ENCODE results near the gene ERBB4. TPM values are rescaled to one million over a fixed set of nuclear protein-coding genes. Genes with fewer than 3 reads are reported as not detected.

ERBB4 gene
- total and polyA plus RNA-seq, 10 of the 15 experiments (the other 5 are each of a cell fraction or from before 2014, with no cell fraction given) = under 0.01 to 0.23 (median 0.01) TPM; not detected in 4

- TF ChIP-seq REST (IDR thresholded peaks at IDR 0.05; ENCODE audit: low read depth, low read length) (no peak), IKZF1 (conservative IDR thresholded peaks at IDR 0.05) (no peak), MEF2B (IDR thresholded peaks at IDR 0.05; ENCODE audit: partially characterized antibody, poor library complexity, severe bottlenecking) (no peak), SP1 (IDR thresholded peaks at IDR 0.05; ENCODE audit: low read depth, low read length) (no peak), PAX8 (IDR thresholded peaks at IDR 0.05) (no peak)
Measured at GRCh38 chr2:212099658-212100057, 438.9 kb downstream of the ERBB4 start (continued).

GRCh38 chr2:212098966-212099365 lies 439.6 kb downstream of the ERBB4 start:
- H3K4me2 ChIP-seq (ENCODE audit: control insufficient read depth, insufficient read depth) = no peak overlapping the region
- RAD21 ChIA-PET (ENCODE audit: unreplicated experiment) = no interaction called here
- no peak overlapping the region for H3K27ac ChIP-seq (ENCODE audit: control insufficient read depth, insufficient read depth)
- in situ Hi-C loops (cut with MboI) (no loop called here), intact Hi-C loops (cut with micrococcal nuclease; ENCODE audit: unreplicated experiment) (no loop called here)
- no peaks in the 10 kb centered on the region for H4K20me1 ChIP-seq (ENCODE audit: control insufficient read depth, insufficient read depth)
- no peak for FAIRE-seq
- H2AFZ ChIP-seq (ENCODE audit: control insufficient read depth, low read depth, low read length) = no peak overlapping the region
- TF ChIP-seq POLR2AphosphoS5 (IDR thresholded peaks at IDR 0.05; ENCODE audit: low read length) (no peak), TCF12 (IDR thresholded peaks at IDR 0.05; ENCODE audit: low read depth, low read length) (no peak), RFX5 (IDR thresholded peaks at IDR 0.05; ENCODE audit: low read depth, low read length) (no peak), ZNF384 (IDR thresholded peaks at IDR 0.05; ENCODE audit: borderline replicate concordance, low read depth, low read length) (no peak), NR2C1 (IDR thresholded peaks at IDR 0.05) (no peak), ZNF207 (IDR thresholded peaks at IDR 0.05; ENCODE audit: borderline replicate concordance) (no peak), MTA2 (IDR thresholded peaks at IDR 0.05; ENCODE audit: low read depth) (no peak), ETV6 (conservative IDR thresholded peaks at IDR 0.05 in 1 of 2, IDR thresholded peaks at IDR 0.05 in 1 of 2; ENCODE audit: borderline replicate concordance in 1 of 2, low read depth in 1 of 2) (no peak)
- POLR2A ChIA-PET = no interaction called here
- no TSS peak for BruUV-seq (replicated peaks)
- no peaks in the 10 kb centered on the region for H3K36me3 ChIP-seq (ENCODE audit: control insufficient read depth in 2 of 2, insufficient read depth in 2 of 2, low read length in 1 of 2)
- no peaks in the 10 kb centered on the region for H3K4me1 ChIP-seq (ENCODE audit: control insufficient read depth, insufficient read depth, low read length)
- SMC1A ChIA-PET (ENCODE audit: uncharacterized antibody, unreplicated experiment) = interaction anchor here (1.4 to 1.6 kb wide), 2 partner anchors 65 to 89 kb away, joined by 3 to 5 read pairs; no protein-coding TSS in a partner anchor
- no peak overlapping the region for H3K4me3 ChIP-seq
- CTCF ChIA-PET = no interaction called here
- no peaks in the 10 kb centered on the region for H3K79me2 ChIP-seq (ENCODE audit: control insufficient read depth, insufficient read depth, low read length)
- no peak for DNase-seq (ENCODE audit: low read depth, low spot score)
- H3K9ac ChIP-seq (ENCODE audit: control insufficient read depth, insufficient read depth, low read length) = no peak overlapping the region
- no peaks in the 10 kb centered on the region for H3K9me3 ChIP-seq (replicated peaks; ENCODE audit: control insufficient read depth, insufficient read depth, low read length)
- ATAC-seq = no peak
- no peaks in the 10 kb centered on the region for H3K27me3 ChIP-seq (replicated peaks in 1 of 2; ENCODE audit: control insufficient read depth in 2 of 2, insufficient read depth in 2 of 2, low read length in 1 of 2)
